OCI-LY1 (cell line): Measurements from ENCODE around the gene SERPIND1.

Source experiments
- CTCF ChIP-seq: fragments of 200-600 bp; sonication (generic), shearing (Covaris generic); IDR thresholded peaks from 2 replicates; pipeline ENCODE4 v1.5.1; 2017; ENCODE audit warnings: mild to moderate bottlenecking, antibody characterized with exemption, low read length, moderate library complexity, mixed read lengths
- EZH2 ChIP-seq: fragments of 200-600 bp; sonication (generic), shearing (Covaris generic); IDR thresholded peaks from 2 replicates; pipeline ENCODE4 v1.8.0; 2017; ENCODE audit warnings: borderline replicate concordance, mixed run types, mild to moderate bottlenecking, antibody characterized with exemption, low read length, moderate library complexity, mixed read lengths

- TF ChIP-seq CTCF (no peak), EZH2 (no peak)
Observed at GRCh38 chr22:20798974-20799373, 25.1 kb downstream of the SERPIND1 start.
